HEK293 (cell line): ENCODE results near the gene PPFIA3.

Experiments used
- EGR2 ChIP-seq: fragments of 450-650 bp; formaldehyde crosslinking; IDR thresholded peaks from 2 replicates; pipeline ENCODE4 v1.5.1; 2016; ENCODE audit warnings: low read depth, missing biosample characterization, missing genetic modification characterization
- GLI4 ChIP-seq: fragments of 450-650 bp; formaldehyde crosslinking; IDR thresholded peaks from 2 replicates; pipeline ENCODE4 v1.5.1; 2016; ENCODE audit warnings: missing biosample characterization, missing genetic modification characterization
- GLIS1 ChIP-seq: fragments of 450-650 bp; formaldehyde crosslinking; IDR thresholded peaks from 2 replicates; pipeline ENCODE4 v1.5.1; 2016; ENCODE audit warnings: missing biosample characterization, missing genetic modification characterization
- KLF1 ChIP-seq: fragments of 450-650 bp; formaldehyde crosslinking; IDR thresholded peaks from 2 replicates; pipeline ENCODE4 v1.5.1; 2016; ENCODE audit warnings: missing biosample characterization, missing genetic modification characterization
- KLF16 ChIP-seq: fragments of 450-650 bp; formaldehyde crosslinking; IDR thresholded peaks from 2 replicates; pipeline ENCODE4 v1.5.1; 2017; ENCODE audit warnings: missing biosample characterization, missing genetic modification characterization
- SALL2 ChIP-seq: fragments of 450-650 bp; formaldehyde crosslinking; IDR thresholded peaks from 2 replicates; pipeline ENCODE4 v1.5.0; 2017; ENCODE audit warnings: missing biosample characterization, mild to moderate bottlenecking, missing genetic modification characterization, borderline replicate concordance
- SP2 ChIP-seq: fragments of 450-650 bp; formaldehyde crosslinking; IDR thresholded peaks from 2 replicates; pipeline ENCODE4 v1.5.1; 2016; ENCODE audit warnings: missing biosample characterization, missing genetic modification characterization
- SP3 ChIP-seq: fragments of 450-650 bp; formaldehyde crosslinking; IDR thresholded peaks from 2 replicates; pipeline ENCODE4 v1.5.1; 2016; ENCODE audit warnings: missing biosample characterization, missing genetic modification characterization
- SP7 ChIP-seq: fragments of 450-650 bp; formaldehyde crosslinking; IDR thresholded peaks from 2 replicates; pipeline ENCODE4 v1.5.1; 2016; ENCODE audit warnings: missing biosample characterization, missing genetic modification characterization
- ZBTB44 ChIP-seq: fragments of 450-650 bp; IDR thresholded peaks from 2 replicates; pipeline ENCODE4 v1.5.1; 2018; ENCODE audit warnings: missing biosample characterization, mild to moderate bottlenecking, missing genetic modification characterization
- ZBTB6 ChIP-seq: fragments of 450-650 bp; formaldehyde crosslinking; IDR thresholded peaks from 2 replicates; pipeline ENCODE4 v1.5.1; 2017; ENCODE audit warnings: missing biosample characterization, missing genetic modification characterization
- ZBTB8A ChIP-seq: fragments of 450-650 bp; formaldehyde crosslinking; IDR thresholded peaks from 2 replicates; pipeline ENCODE4 v1.5.1; 2016; ENCODE audit warnings: missing biosample characterization, missing genetic modification characterization
- ZFHX2 ChIP-seq: fragments of 450-650 bp; formaldehyde crosslinking; conservative IDR thresholded peaks from 2 replicates; pipeline ENCODE4 v1.5.1; 2016; ENCODE audit warnings: missing biosample characterization, missing genetic modification characterization
- ZFP37 ChIP-seq: fragments of 450-650 bp; formaldehyde crosslinking; IDR thresholded peaks from 2 replicates; pipeline ENCODE4 v1.5.1; 2016; ENCODE audit warnings: missing biosample characterization, missing genetic modification characterization
- ZFP41 ChIP-seq: fragments of 450-650 bp; formaldehyde crosslinking; IDR thresholded peaks from 2 replicates; pipeline ENCODE4 v1.5.1; 2016; ENCODE audit warnings: missing biosample characterization, missing genetic modification characterization, borderline replicate concordance
- ZNF184 ChIP-seq: fragments of 450-650 bp; IDR thresholded peaks from 2 replicates; pipeline ENCODE4 v1.5.1; 2018; ENCODE audit warnings: missing biosample characterization, mild to moderate bottlenecking, missing genetic modification characterization
- ZNF202 ChIP-seq: fragments of 450-650 bp; formaldehyde crosslinking; IDR thresholded peaks from 2 replicates; pipeline ENCODE4 v1.5.1; 2016; ENCODE audit warnings: missing biosample characterization, missing genetic modification characterization, borderline replicate concordance
- ZNF514 ChIP-seq: fragments of 450-650 bp; formaldehyde crosslinking; IDR thresholded peaks from 2 replicates; pipeline ENCODE4 v1.5.1; 2016; ENCODE audit warnings: missing biosample characterization, missing genetic modification characterization
- ZNF544 ChIP-seq: fragments of 450-650 bp; formaldehyde crosslinking; IDR thresholded peaks from 2 replicates; pipeline ENCODE4 v1.5.0; 2017; ENCODE audit warnings: missing biosample characterization, missing genetic modification characterization
- ZNF585B ChIP-seq: fragments of 450-650 bp; formaldehyde crosslinking; IDR thresholded peaks from 2 replicates; pipeline ENCODE4 v1.5.1; 2016; ENCODE audit warnings: missing biosample characterization, missing genetic modification characterization
- ZNF704 ChIP-seq: fragments of 450-650 bp; formaldehyde crosslinking; IDR thresholded peaks from 2 replicates; pipeline ENCODE4 v1.5.1; 2016; ENCODE audit warnings: missing biosample characterization, missing genetic modification characterization
- ZNF707 ChIP-seq: fragments of 450-650 bp; formaldehyde crosslinking; IDR thresholded peaks from 2 replicates; pipeline ENCODE4 v1.5.1; 2016; ENCODE audit warnings: missing biosample characterization, missing genetic modification characterization
- ZNF843 ChIP-seq: fragments of 450-650 bp; formaldehyde crosslinking; IDR thresholded peaks from 2 replicates; pipeline ENCODE4 v1.5.1; 2016; ENCODE audit warnings: missing biosample characterization, missing genetic modification characterization
- ZSCAN16 ChIP-seq: fragments of 450-650 bp; formaldehyde crosslinking; IDR thresholded peaks from 2 replicates; pipeline ENCODE4 v1.5.1; 2016; ENCODE audit warnings: missing biosample characterization, missing genetic modification characterization
- TF ChIP-seq, protein P1 (sequence below): fragments of 450-650 bp; formaldehyde crosslinking; IDR thresholded peaks from 2 replicates; pipeline ENCODE4 v1.5.1; 2016; ENCODE audit warnings: missing biosample characterization, missing genetic modification characterization
- TF ChIP-seq, protein P2 (sequence below): fragments of 450-650 bp; IDR thresholded peaks from 2 replicates; pipeline ENCODE4 v1.5.1; 2018; ENCODE audit warnings: missing biosample characterization, missing genetic modification characterization
- TF ChIP-seq, protein P3 (sequence below): fragments of 450-650 bp; formaldehyde crosslinking; optimal IDR thresholded peaks from 2 replicates; pipeline ENCODE3; 2016; ENCODE audit warnings: missing biosample characterization, mild to moderate bottlenecking, missing genetic modification characterization
- TF ChIP-seq, protein P4 (sequence below): fragments of 450-650 bp; formaldehyde crosslinking; IDR thresholded peaks from 2 replicates; pipeline ENCODE4 v1.5.1; 2016; ENCODE audit warnings: missing biosample characterization, missing genetic modification characterization

The PPFIA3 gene

DNA sequence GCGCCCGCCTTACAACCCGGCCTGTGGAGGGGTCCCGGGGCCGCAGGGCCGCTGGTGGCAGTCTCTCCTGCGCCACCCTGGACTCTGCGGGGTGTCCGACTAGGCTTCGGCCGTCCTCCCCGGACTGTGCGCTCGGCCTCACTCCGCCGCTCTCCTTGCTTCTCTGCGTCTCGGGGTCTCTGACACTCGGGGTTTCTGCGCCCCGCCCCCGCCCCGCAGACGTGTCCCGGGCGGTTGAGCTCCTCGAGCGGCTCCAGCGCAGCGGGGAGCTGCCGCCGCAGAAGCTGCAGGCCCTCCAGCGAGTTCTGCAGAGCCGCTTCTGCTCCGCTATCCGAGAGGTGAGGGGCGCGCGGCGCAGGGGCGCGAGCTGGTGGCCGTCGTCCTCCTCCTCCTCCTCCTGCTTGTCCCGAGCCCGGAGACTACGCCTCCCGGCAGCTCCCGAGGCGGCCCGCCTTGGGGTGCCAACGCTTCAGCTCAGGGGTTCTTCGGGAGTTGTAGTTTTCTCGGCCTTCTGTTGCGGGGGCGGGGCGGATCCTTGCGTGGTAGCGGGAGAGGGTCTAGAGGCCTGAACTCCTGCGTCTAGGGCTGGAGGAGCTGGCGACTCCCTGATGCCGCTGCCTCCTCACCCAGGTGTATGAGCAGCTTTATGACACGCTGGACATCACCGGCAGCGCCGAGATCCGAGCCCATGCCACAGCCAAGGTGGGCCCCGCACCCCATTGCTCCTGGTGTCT is 4.5 kb upstream of the PPFIA3 start (continued):
- TF ChIP-seq SP3 (tag by site-specific recombination) (peak; percentile 78), ZNF707 (tag by site-specific recombination) (no peak), ZFHX2 (tag by site-specific recombination) (peak; percentile 76), KLF1 (tag by site-specific recombination) (peak; percentile 73), GLIS1 (tag by site-specific recombination) (peak; percentile 71), ZNF184 (tag by site-specific recombination) (no peak), ZNF585B (tag by site-specific recombination) (no peak), GLI4 (tag by site-specific recombination) (no peak), ZFP41 (tag by site-specific recombination) (no peak), ZFP37 (tag by site-specific recombination) (0 out of 2 replicates have a peak, but pooled peaks have one; percentile 52), ZNF704 (tag by site-specific recombination) (no peak), SP2 (peak; percentile 47), ZNF544 (tag by site-specific recombination) (no peak), SALL2 (no peak), ZBTB8A (tag by site-specific recombination) (peak; percentile 58), ZBTB44 (tag by site-specific recombination) (no peak), ZNF202 (tag by site-specific recombination) (no peak), ZSCAN16 (no peak), SP7 (peak; percentile 38; the same call in 1 of the 2 replicates), EGR2 (peak; percentile 66; the same call in 1 of the 2 replicates), KLF16 (tag by site-specific recombination) (0 out of 2 replicates have a peak, but pooled peaks have one; percentile 45), ZBTB6 (peak; percentile 99), ZNF514 (tag by site-specific recombination) (no peak), ZNF843 (tag by site-specific recombination) (0 out of 2 replicates have a peak, but pooled peaks have one; percentile 29)
- TF ChIP-seq, protein P1, sequence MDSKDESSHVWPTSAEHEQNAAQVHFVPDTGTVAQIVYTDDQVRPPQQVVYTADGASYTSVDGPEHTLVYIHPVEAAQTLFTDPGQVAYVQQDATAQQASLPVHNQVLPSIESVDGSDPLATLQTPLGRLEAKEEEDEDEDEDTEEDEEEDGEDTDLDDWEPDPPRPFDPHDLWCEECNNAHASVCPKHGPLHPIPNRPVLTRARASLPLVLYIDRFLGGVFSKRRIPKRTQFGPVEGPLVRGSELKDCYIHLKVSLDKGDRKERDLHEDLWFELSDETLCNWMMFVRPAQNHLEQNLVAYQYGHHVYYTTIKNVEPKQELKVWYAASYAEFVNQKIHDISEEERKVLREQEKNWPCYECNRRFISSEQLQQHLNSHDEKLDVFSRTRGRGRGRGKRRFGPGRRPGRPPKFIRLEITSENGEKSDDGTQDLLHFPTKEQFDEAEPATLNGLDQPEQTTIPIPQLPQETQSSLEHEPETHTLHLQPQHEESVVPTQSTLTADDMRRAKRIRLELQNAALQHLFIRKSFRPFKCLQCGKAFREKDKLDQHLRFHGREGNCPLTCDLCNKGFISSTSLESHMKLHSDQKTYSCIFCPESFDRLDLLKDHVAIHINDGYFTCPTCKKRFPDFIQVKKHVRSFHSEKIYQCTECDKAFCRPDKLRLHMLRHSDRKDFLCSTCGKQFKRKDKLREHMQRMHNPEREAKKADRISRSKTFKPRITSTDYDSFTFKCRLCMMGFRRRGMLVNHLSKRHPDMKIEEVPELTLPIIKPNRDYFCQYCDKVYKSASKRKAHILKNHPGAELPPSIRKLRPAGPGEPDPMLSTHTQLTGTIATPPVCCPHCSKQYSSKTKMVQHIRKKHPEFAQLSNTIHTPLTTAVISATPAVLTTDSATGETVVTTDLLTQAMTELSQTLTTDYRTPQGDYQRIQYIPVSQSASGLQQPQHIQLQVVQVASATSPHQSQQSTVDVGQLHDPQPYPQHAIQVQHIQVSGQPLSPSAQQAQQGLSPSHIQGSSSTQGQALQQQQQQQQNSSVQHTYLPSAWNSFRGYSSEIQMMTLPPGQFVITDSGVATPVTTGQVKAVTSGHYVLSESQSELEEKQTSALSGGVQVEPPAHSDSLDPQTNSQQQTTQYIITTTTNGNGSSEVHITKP = peak; percentile 78
- TF ChIP-seq, protein P2, sequence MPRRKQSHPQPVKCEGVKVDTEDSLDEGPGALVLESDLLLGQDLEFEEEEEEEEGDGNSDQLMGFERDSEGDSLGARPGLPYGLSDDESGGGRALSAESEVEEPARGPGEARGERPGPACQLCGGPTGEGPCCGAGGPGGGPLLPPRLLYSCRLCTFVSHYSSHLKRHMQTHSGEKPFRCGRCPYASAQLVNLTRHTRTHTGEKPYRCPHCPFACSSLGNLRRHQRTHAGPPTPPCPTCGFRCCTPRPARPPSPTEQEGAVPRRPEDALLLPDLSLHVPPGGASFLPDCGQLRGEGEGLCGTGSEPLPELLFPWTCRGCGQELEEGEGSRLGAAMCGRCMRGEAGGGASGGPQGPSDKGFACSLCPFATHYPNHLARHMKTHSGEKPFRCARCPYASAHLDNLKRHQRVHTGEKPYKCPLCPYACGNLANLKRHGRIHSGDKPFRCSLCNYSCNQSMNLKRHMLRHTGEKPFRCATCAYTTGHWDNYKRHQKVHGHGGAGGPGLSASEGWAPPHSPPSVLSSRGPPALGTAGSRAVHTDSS = peak; percentile 76
- TF ChIP-seq, protein P3, sequence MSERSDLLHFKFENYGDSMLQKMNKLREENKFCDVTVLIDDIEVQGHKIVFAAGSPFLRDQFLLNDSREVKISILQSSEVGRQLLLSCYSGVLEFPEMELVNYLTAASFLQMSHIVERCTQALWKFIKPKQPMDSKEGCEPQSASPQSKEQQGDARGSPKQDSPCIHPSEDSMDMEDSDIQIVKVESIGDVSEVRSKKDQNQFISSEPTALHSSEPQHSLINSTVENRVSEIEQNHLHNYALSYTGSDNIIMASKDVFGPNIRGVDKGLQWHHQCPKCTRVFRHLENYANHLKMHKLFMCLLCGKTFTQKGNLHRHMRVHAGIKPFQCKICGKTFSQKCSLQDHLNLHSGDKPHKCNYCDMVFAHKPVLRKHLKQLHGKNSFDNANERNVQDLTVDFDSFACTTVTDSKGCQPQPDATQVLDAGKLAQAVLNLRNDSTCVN (tag by site-specific recombination) = peak; percentile 77
- TF ChIP-seq, protein P4, sequence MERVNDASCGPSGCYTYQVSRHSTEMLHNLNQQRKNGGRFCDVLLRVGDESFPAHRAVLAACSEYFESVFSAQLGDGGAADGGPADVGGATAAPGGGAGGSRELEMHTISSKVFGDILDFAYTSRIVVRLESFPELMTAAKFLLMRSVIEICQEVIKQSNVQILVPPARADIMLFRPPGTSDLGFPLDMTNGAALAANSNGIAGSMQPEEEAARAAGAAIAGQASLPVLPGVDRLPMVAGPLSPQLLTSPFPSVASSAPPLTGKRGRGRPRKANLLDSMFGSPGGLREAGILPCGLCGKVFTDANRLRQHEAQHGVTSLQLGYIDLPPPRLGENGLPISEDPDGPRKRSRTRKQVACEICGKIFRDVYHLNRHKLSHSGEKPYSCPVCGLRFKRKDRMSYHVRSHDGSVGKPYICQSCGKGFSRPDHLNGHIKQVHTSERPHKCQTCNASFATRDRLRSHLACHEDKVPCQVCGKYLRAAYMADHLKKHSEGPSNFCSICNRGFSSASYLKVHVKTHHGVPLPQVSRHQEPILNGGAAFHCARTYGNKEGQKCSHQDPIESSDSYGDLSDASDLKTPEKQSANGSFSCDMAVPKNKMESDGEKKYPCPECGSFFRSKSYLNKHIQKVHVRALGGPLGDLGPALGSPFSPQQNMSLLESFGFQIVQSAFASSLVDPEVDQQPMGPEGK = peak; percentile 69
